Keratinocyte (primary cell): ENCODE measurements around the gene SFT2D1. TPM values are rescaled to one million over a fixed set of nuclear protein-coding genes. Genes with fewer than 3 reads are reported as not detected.
"Not testable (repeated sequence)": the region's sequence is repeated elsewhere in the genome, so short reads cannot be mapped to it uniquely, and the experiment has no call there.

Experiments
- DNase-seq: peaks from one replicate; pipeline ENCODE4 v3.0.0-alpha.2; 2011; ENCODE audit warnings: low read depth, missing footprints, low spot score
- FAIRE-seq: peaks from 2 replicates; lab custom pipeline; 2011; peaks lifted over from hg19 to GRCh38; lab: Jason Lieb, UNC
- H2AFZ ChIP-seq: 2 replicates; pipeline ENCODE4 v1.6.0; 2012; ENCODE audit warnings: low read length, control low read depth, inconsistent platforms; ENCODE audit not compliant: control insufficient read depth
- H3K27ac ChIP-seq: 2 replicates; pipeline ENCODE4 v1.5.1; 2011; ENCODE audit warnings: low read length; ENCODE audit not compliant: control insufficient read depth, insufficient read depth
- H3K27me3 ChIP-seq: 3 replicates; pipeline ENCODE4 v1.6.0; 2011; ENCODE audit warnings: low read length; ENCODE audit not compliant: control insufficient read depth, insufficient read depth; ENCODE audit errors: extremely low read depth
- H3K36me3 ChIP-seq, 2 experiments: 2 replicates in 1 of 2; 3 replicates in 1 of 2; pipeline ENCODE4 v1.5.1; 2011; ENCODE audit warnings: low read length in 2 of 2, mild to moderate bottlenecking in 1 of 2; ENCODE audit not compliant: control insufficient read depth in 2 of 2, insufficient read depth in 2 of 2; ENCODE audit errors: extremely low read depth in 1 of 2
- H3K4me1 ChIP-seq: 3 replicates; pipeline ENCODE4 v1.5.1; 2011; ENCODE audit warnings: low read length; ENCODE audit not compliant: control insufficient read depth, insufficient read depth; ENCODE audit errors: extremely low read depth
- H3K4me2 ChIP-seq: 3 replicates; pipeline ENCODE4 v1.6.0; 2011; ENCODE audit warnings: low read depth, low read length; ENCODE audit not compliant: control insufficient read depth, insufficient read depth; ENCODE audit errors: extremely low read depth
- H3K4me3 ChIP-seq, 3 experiments: fragments of 200-600 bp in 1 of 3; sonication (generic) in 1 of 3; 2 replicates in 2 of 3; 3 replicates in 1 of 3; pipeline ENCODE4 v1.5.1; 2011 to 2016; ENCODE audit warnings: low read length in 3 of 3, mild to moderate bottlenecking in 3 of 3, control low read depth in 2 of 3, inconsistent platforms in 1 of 3, low read depth in 1 of 3, mixed read lengths in 1 of 3, mixed run types in 1 of 3, moderate library complexity in 1 of 3; ENCODE audit not compliant: control insufficient read depth in 2 of 3, insufficient read depth in 2 of 3; ENCODE audit errors: extremely low read depth in 1 of 3
- H3K79me2 ChIP-seq: 2 replicates; pipeline ENCODE4 v1.6.0; 2012; ENCODE audit warnings: low read length; ENCODE audit not compliant: control insufficient read depth, insufficient read depth
- H3K9ac ChIP-seq: 3 replicates; pipeline ENCODE4 v1.6.0; 2011; ENCODE audit warnings: low read length; ENCODE audit not compliant: control insufficient read depth, insufficient read depth; ENCODE audit errors: extremely low read depth
- H3K9me1 ChIP-seq: 3 replicates; pipeline ENCODE4 v1.6.0; 2011; ENCODE audit warnings: low read length; ENCODE audit not compliant: control insufficient read depth, insufficient read depth; ENCODE audit errors: extremely low read depth
- H3K9me3 ChIP-seq: 2 replicates; pipeline ENCODE4 v1.5.1; 2012; ENCODE audit warnings: low read depth, low read length; ENCODE audit not compliant: control insufficient read depth
- H4K20me1 ChIP-seq: 3 replicates; pipeline ENCODE4 v1.6.0; 2011; ENCODE audit warnings: low read length; ENCODE audit not compliant: control insufficient read depth, insufficient read depth; ENCODE audit errors: extremely low read depth
- EZH2 ChIP-seq: IDR thresholded peaks from one replicate; pipeline ENCODE4 v1.6.1; 2012; ENCODE audit warnings: inconsistent platforms, mild to moderate bottlenecking, low read length, moderate library complexity
- dilution Hi-C: fragments of 300-500 bp; cut with MboI; formaldehyde crosslinking; loops from one replicate; pipeline ENCODE4 v1.7.0; 2020; ENCODE audit warnings: low sequenced_read_pairs; ENCODE audit not compliant: extremely low pct_ligation_motif_present
- polyA plus RNA-seq, 5 experiments: library from polyadenylated mRNA; depleted of rRNA in 3 of 5; stranded (reverse) in 3 of 5; stranded (forward) in 1 of 5; unstranded in 1 of 5; fragments of >200 nt; gene quantifications; 1 replicate in 1 of 5; 2 replicates in 3 of 5; 3 replicates in 1 of 5; pipeline versions ENCODE4 v1.2.1 to v1.2.3, GENCODE V29; 2011 to 2012; ENCODE audit warnings: missing spikeins in 2 of 5, low read depth in 1 of 5, low replicate concordance in 1 of 5
- TF ChIP-seq, protein P1 (sequence below), 3 experiments: IDR thresholded peaks in 1 of 3; conservative IDR thresholded peaks in 1 of 3; optimal IDR thresholded peaks in 1 of 3; 2 replicates in 2 of 3; 3 replicates in 1 of 3; pipeline versions ENCODE3 to v1.5.1; 2011; ENCODE audit warnings: low read length in 3 of 3, mild to moderate bottlenecking in 3 of 3, moderate library complexity in 2 of 3, control low read depth in 1 of 3, inconsistent platforms in 1 of 3; ENCODE audit not compliant: insufficient read depth in 2 of 3; ENCODE audit errors: extremely low read depth in 1 of 3

SFT2D1 gene
- polyA plus RNA-seq, 1 donor (not counting 4 experiments of a cell fraction or from before 2014, with no cell fraction given) = 84.3 TPM

DNA sequence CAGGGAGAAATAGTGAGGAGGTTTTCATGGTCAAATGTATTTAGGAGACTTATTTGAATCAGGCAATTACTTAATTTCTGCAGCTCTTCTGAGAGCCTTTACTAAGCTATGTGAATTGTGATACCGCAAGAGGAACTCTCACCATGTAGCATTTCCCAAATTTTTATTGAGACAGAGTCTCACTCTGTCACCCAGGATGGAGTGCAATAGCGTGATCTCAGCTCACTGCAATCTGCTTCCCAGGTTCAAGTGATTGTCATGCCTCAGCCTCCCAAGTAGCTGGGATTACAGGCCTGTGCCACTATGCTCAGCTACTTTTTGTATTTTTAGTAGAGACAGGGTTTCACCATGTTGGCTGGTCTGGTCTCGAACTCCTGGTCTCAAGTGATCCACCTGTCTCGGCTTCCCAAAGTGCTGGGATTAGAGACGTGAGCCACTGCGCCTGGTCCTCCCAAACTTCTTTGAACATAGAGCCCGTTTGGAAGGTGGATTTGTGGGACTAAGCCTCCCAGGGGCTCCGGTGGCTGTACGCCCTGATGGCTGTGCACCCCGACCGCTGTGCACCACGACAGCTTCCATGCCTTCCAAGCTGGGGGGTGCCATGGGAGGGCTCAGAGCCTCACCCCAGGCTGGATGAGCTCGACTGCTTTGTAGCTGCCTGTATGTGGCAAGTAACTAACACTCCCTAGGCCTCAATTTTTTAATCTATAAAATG is 46.1 kb upstream of the SFT2D1 start:
- TF ChIP-seq, protein P1, sequence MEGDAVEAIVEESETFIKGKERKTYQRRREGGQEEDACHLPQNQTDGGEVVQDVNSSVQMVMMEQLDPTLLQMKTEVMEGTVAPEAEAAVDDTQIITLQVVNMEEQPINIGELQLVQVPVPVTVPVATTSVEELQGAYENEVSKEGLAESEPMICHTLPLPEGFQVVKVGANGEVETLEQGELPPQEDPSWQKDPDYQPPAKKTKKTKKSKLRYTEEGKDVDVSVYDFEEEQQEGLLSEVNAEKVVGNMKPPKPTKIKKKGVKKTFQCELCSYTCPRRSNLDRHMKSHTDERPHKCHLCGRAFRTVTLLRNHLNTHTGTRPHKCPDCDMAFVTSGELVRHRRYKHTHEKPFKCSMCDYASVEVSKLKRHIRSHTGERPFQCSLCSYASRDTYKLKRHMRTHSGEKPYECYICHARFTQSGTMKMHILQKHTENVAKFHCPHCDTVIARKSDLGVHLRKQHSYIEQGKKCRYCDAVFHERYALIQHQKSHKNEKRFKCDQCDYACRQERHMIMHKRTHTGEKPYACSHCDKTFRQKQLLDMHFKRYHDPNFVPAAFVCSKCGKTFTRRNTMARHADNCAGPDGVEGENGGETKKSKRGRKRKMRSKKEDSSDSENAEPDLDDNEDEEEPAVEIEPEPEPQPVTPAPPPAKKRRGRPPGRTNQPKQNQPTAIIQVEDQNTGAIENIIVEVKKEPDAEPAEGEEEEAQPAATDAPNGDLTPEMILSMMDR (optimal IDR thresholded peaks at IDR 0.05 in 1 of 3, IDR thresholded peaks at IDR 0.05 in 1 of 3, conservative IDR thresholded peaks at IDR 0.05 in 1 of 3; ENCODE audit: extremely low read depth in 1 of 3, insufficient read depth in 2 of 3, low read length in 3 of 3) = no peak
- no peak for TF ChIP-seq EZH2
- Histone ChIP-seq H3K79me2 (no peaks in the 10 kb centered on the region), H4K20me1 (no peaks in the 10 kb centered on the region), H3K4me3 (no peak overlapping the region), H3K9me3 (no peaks in the 10 kb centered on the region), H3K4me1 (no peaks in the 10 kb centered on the region), H3K4me2 (no peak overlapping the region), H3K9me1 (no peaks in the 10 kb centered on the region), H3K27me3 (no peaks in the 10 kb centered on the region), H2AFZ (no peak overlapping the region), H3K36me3 (no peaks in the 10 kb centered on the region), H3K27ac (no peak overlapping the region), H3K9ac (no peak overlapping the region)
- dilution Hi-C loops = no loop called here
- FAIRE-seq (no peak), DNase-seq (no peak)

DNA sequence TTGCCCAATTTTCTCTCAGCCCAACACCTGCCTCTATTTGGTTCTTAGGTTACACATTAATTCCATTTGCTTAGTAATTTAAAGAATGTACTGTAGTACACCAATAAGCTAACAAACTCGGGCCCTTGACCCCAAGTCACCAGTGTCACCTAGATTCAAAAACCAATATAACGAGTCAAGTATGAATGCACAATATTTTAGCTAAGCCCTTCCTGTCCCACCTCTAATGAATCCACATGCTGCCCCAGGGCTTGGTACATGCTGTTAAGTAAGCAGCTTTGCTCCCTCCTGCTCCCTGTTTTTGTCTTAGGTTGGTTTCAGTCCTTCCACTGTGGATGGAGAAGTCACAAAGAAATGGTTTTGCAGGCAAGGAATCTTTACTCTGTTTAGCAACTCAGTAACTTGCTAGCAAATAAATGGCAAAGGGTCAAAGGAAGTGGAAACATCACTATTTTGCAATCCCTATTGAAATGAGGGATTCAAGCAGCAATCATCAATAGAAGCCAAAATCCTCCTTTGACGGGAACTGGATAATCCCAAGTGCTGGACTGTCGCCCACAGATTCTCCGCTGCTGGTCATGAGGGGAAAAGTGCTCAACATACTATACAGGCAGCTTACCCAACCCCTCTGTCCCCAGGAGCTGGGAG is 45.4 kb upstream of the SFT2D1 start:
- no peak for TF ChIP-seq EZH2
- TF ChIP-seq, protein P1 (optimal IDR thresholded peaks at IDR 0.05 in 1 of 3, IDR thresholded peaks at IDR 0.05 in 1 of 3, conservative IDR thresholded peaks at IDR 0.05 in 1 of 3; ENCODE audit: extremely low read depth in 1 of 3, insufficient read depth in 2 of 3, low read length in 3 of 3) = no peak
- H3K4me3 ChIP-seq = no peak overlapping the region
- H3K9ac ChIP-seq = no peak overlapping the region
- DNase-seq (no peak), FAIRE-seq (no peak)
- no peaks in the 10 kb centered on the region for H3K36me3 ChIP-seq
- H3K4me2 ChIP-seq = no peak overlapping the region
- H3K27ac ChIP-seq = no peak overlapping the region
- H3K4me1 ChIP-seq = no peaks in the 10 kb centered on the region
- H2AFZ ChIP-seq = no peak overlapping the region
- H4K20me1 ChIP-seq = no peaks in the 10 kb centered on the region
- H3K9me3 ChIP-seq = no peaks in the 10 kb centered on the region
- dilution Hi-C loops = no loop called here
- no peaks in the 10 kb centered on the region for H3K79me2 ChIP-seq
- H3K9me1 ChIP-seq = no peaks in the 10 kb centered on the region
- no peaks in the 10 kb centered on the region for H3K27me3 ChIP-seq

DNA sequence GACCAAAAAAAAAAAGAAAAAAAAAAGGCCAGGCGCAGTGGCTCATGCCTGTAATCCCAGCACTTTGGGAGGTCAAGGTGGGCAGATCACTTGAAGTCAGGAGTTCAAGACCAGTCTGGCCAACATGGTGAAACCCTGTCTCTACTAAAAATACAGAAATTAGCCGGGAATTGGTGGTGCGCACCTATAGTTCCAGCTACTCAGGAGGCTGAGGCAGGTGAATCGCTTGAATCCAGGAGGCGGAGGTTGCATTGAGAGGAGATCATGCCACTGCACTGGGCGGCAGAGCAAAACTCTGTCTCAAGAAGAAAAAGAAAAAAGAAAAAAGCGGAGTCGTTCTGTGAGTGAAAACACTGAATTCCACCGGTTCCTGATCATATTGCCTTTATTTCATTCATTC is 44.8 kb upstream of the SFT2D1 start:
- H4K20me1 ChIP-seq, H3K79me2 ChIP-seq, H3K9me1 ChIP-seq, dilution Hi-C loops, H3K27ac ChIP-seq, H3K4me2 ChIP-seq, FAIRE-seq, H3K4me1 ChIP-seq, H3K27me3 ChIP-seq, H3K9me3 ChIP-seq, DNase-seq, H3K9ac ChIP-seq, H3K4me3 ChIP-seq, H3K36me3 ChIP-seq, H2AFZ ChIP-seq: not testable (repeated sequence)
